ENCODE results near the gene USP6NL.

DNA sequence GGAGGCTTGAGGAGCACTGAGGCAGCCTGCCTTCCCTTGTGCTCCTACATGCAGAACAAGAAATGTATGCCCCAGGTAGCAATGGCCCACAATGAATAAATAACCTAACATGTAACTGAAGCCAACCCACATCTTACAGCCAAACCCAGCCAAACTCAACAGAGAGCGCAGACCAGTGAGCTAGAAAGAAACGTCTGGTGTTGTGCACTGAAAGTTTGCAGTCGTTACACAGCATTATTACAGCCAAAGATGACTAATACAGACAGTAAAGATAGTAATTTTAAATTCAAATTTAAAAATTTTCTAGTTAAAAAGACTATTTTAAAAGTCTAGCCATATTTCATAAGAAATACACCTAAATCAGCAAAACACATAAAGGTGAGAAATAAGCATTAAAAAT is 11.2 kb downstream of the USP6NL start:
- TF ChIP-seq POLR2AphosphoS5 (IDR thresholded peaks at IDR 0.05) = no peak
- TF ChIP-seq, protein P1, sequence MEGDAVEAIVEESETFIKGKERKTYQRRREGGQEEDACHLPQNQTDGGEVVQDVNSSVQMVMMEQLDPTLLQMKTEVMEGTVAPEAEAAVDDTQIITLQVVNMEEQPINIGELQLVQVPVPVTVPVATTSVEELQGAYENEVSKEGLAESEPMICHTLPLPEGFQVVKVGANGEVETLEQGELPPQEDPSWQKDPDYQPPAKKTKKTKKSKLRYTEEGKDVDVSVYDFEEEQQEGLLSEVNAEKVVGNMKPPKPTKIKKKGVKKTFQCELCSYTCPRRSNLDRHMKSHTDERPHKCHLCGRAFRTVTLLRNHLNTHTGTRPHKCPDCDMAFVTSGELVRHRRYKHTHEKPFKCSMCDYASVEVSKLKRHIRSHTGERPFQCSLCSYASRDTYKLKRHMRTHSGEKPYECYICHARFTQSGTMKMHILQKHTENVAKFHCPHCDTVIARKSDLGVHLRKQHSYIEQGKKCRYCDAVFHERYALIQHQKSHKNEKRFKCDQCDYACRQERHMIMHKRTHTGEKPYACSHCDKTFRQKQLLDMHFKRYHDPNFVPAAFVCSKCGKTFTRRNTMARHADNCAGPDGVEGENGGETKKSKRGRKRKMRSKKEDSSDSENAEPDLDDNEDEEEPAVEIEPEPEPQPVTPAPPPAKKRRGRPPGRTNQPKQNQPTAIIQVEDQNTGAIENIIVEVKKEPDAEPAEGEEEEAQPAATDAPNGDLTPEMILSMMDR (IDR thresholded peaks at IDR 0.05) = no peak
- TF ChIP-seq POLR2A (IDR thresholded peaks at IDR 0.05; ENCODE audit: low read depth) = no peak
- TF ChIP-seq EP300 (IDR thresholded peaks at IDR 0.05) = no peak

All from esophagus muscularis mucosa (tissue), 4 donors.